CD4-positive, CD25-positive, alpha-beta regulatory T cell (primary cell): Measurements from ENCODE around the gene MARK1. TPM values are rescaled to one million over a fixed set of nuclear protein-coding genes. Genes with fewer than 3 reads are reported as not detected.

Experiments used
- ATAC-seq, 2 donors: fragments of 150-1000 bp; cut with Tn5 transposase; one replicate each; pipeline ENCODE4 v1.10.0; 2021; ENCODE audit warnings: low read depth in 2 of 2, moderate number of reproducible peaks in 2 of 2, moderate library complexity in 1 of 2
- DNase-seq, 3 donors: peaks; one replicate each; pipeline versions ENCODE4 v3.0.0 to v3.0.0-alpha.2; 2012 to 2022; ENCODE audit warnings: mixed read lengths in 1 of 3
- H3K27ac ChIP-seq: one replicate; pipeline ENCODE4 v1.7.0; 2013; ENCODE audit warnings: mild to moderate bottlenecking, low read length; ENCODE audit not compliant: insufficient read depth, poor library complexity, severe bottlenecking
- H3K27me3 ChIP-seq: one replicate; pipeline ENCODE4 v1.7.0; 2013; ENCODE audit warnings: low read length; ENCODE audit not compliant: control insufficient read depth, insufficient read depth
- H3K36me3 ChIP-seq: one replicate; pipeline ENCODE4 v1.7.0; 2013; ENCODE audit warnings: mild to moderate bottlenecking, low read length, moderate library complexity; ENCODE audit not compliant: control insufficient read depth, insufficient read depth
- H3K4me1 ChIP-seq: 2 replicates; pipeline ENCODE4 v1.7.0; 2013; ENCODE audit warnings: mild to moderate bottlenecking, low read length; ENCODE audit not compliant: insufficient read depth, control insufficient read depth, poor library complexity, severe bottlenecking
- H3K4me3 ChIP-seq: one replicate; pipeline ENCODE4 v1.7.0; 2013; ENCODE audit warnings: low read depth, mild to moderate bottlenecking, low read length, moderate library complexity
- H3K9me3 ChIP-seq, 2 experiments: 1 replicate in 1 of 2; 2 replicates in 1 of 2; pipeline ENCODE4 v1.7.0; 2013; ENCODE audit warnings: low read length in 2 of 2, mild to moderate bottlenecking in 1 of 2, moderate library complexity in 1 of 2; ENCODE audit not compliant: control insufficient read depth in 2 of 2
- H3K27ac Mint-ChIP-seq, 3 donors: one replicate each; pipeline ENCODE4 v1.8.0; 2020 to 2022; ENCODE audit warnings: mild to moderate bottlenecking in 3 of 3, mixed read lengths in 3 of 3, moderate library complexity in 2 of 3
- H3K27me3 Mint-ChIP-seq: one replicate; pipeline ENCODE4 v1.8.0; 2022; ENCODE audit warnings: mild to moderate bottlenecking, mixed read lengths
- H3K36me3 Mint-ChIP-seq: one replicate; pipeline ENCODE4 v1.8.0; 2020; ENCODE audit warnings: mixed read lengths
- H3K4me1 Mint-ChIP-seq, 4 donors: one replicate each; pipeline ENCODE4 v1.8.0; 2020 to 2022; ENCODE audit warnings: mixed read lengths in 4 of 4, mild to moderate bottlenecking in 1 of 4
- H3K4me3 Mint-ChIP-seq, 4 donors: one replicate each; pipeline ENCODE4 v1.8.0; 2020 to 2022; ENCODE audit warnings: mild to moderate bottlenecking in 4 of 4, mixed read lengths in 4 of 4, moderate library complexity in 3 of 4
- H3K9me3 Mint-ChIP-seq, 7 donors: one replicate each; pipeline ENCODE4 v1.8.0; 2020 to 2022; ENCODE audit warnings: mixed read lengths in 7 of 7, mild to moderate bottlenecking in 3 of 7, moderate library complexity in 2 of 7
- polyA plus RNA-seq, 4 donors: library from polyadenylated mRNA; unstranded; fragments of 300-500 nt; fragmentation: Illumina TruSeq; gene quantifications; one replicate each; pipeline ENCODE4 v1.2.3, GENCODE V29; 2021
- total RNA-seq: library from RNA; stranded (reverse); gene quantifications from one replicate; pipeline ENCODE4 v1.2.3, GENCODE V29; 2022

MARK1 gene
- total and polyA plus RNA-seq, 5 donors from 2014 or later = 0.05 TPM; not detected in 4

DNA sequence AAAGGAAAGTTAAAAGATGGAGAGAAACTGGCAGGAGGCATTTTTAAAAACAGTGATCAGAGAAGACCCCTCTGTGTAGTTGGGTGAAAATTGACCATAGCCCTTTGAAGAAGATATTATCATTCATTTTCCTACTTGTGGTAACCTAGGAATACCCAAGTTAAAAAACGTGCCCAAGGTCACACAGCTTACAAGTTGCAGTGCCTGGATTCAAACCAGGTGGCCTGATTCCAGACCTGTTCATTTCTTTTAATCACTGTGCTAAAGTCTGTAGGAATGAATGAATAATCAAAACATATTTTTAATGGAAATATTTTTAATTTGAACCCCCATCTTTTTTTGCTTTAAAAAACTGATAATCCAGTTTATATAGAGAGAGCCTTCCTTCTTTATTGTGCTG is 35.6 kb downstream of the MARK1 start:
- Mint-ChIP-seq H3K4me3 (no peak overlapping the region), H3K36me3 (no peaks in the 10 kb centered on the region), H3K9me3 (peaks cover 0 to 2% (median 0%) of the 10 kb centered on the region in 7 donors), H3K4me1 (no peaks in the 10 kb centered on the region), H3K27me3 (peaks cover 6% of the 10 kb centered on the region), H3K27ac (no peak overlapping the region)
- Histone ChIP-seq H3K4me1 (no peaks in the 10 kb centered on the region), H3K9me3 (no peaks in the 10 kb centered on the region), H3K27ac (no peak overlapping the region), H3K36me3 (no peaks in the 10 kb centered on the region), H3K27me3 (no peaks in the 10 kb centered on the region), H3K4me3 (no peak overlapping the region)
- DNase-seq = no peak
- ATAC-seq = no peak

DNA sequence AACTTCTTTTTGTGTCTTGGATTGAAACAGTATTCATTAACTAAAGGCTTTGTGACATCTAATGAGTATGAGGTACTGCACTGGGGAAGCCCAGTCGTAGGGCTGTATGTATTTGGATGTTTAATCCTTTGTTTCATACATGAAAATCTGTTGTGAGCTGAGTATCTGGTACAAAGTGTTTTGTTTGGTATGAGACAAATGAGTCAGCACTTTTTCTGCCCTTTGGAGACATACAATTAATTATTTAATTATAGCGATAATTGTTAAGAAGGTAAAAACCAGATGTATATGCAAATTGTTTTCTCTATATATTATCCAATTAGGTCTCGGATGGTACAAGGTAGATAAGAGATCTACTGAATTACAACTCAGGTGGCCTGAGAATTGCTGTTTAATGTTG is 36.3 kb downstream of the MARK1 start:
- DNase-seq (no peak), ATAC-seq (no peak)
- no peaks in the 10 kb centered on the region for H3K27me3 ChIP-seq
- Mint-ChIP-seq H3K27me3 (peaks cover 6% of the 10 kb centered on the region), H3K4me1 (no peaks in the 10 kb centered on the region), H3K27ac (no peak overlapping the region), H3K4me3 (no peak overlapping the region), H3K9me3 (peaks cover 0 to 2% (median 0%) of the 10 kb centered on the region in 7 donors), H3K36me3 (no peaks in the 10 kb centered on the region)
- no peak overlapping the region for H3K27ac ChIP-seq
- no peaks in the 10 kb centered on the region for H3K9me3 ChIP-seq
- no peak overlapping the region for H3K4me3 ChIP-seq
- no peaks in the 10 kb centered on the region for H3K4me1 ChIP-seq
- no peaks in the 10 kb centered on the region for H3K36me3 ChIP-seq

GRCh38 chr1:220565670-220566069 is 37.7 kb downstream of the MARK1 start:
- Histone ChIP-seq H3K4me3 (no peak overlapping the region), H3K4me1 (no peaks in the 10 kb centered on the region), H3K27me3 (no peaks in the 10 kb centered on the region), H3K9me3 (no peaks in the 10 kb centered on the region), H3K27ac (no peak overlapping the region), H3K36me3 (no peaks in the 10 kb centered on the region)
- Mint-ChIP-seq H3K9me3 (peaks cover 0 to 2% (median 0%) of the 10 kb centered on the region in 7 donors), H3K27me3 (peaks cover 6% of the 10 kb centered on the region), H3K27ac (no peak overlapping the region), H3K36me3 (no peaks in the 10 kb centered on the region), H3K4me3 (no peak overlapping the region), H3K4me1 (no peaks in the 10 kb centered on the region)
- DNase-seq = no peak
- ATAC-seq = no peak

DNA sequence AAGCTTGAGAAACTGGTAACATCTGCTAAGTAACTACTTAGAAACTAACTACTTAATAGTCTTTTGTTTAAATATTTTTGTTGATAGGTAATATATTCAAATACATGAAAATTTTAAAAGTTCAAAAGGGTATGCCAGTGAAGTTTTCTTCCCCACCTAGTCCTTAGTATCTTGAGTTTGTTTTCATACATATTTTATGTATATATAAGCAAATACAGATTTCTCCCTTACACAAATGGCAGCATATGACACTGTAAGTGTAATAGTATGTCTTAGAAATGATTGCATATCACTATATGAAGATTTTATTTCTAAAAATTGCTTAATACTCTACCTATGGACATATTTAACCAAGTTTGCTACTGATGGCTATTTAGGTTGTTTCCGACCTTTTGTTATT is 38.9 kb downstream of the MARK1 start:
- no peak overlapping the region for H3K4me3 Mint-ChIP-seq

GRCh38 chr1:220572416-220572815 is 44.5 kb downstream of the MARK1 start:
- peaks cover 5 to 13% of the 10 kb centered on the region in 2 experiments for H3K9me3 ChIP-seq
- no peak for ATAC-seq
- no peak overlapping the region for H3K4me3 Mint-ChIP-seq
- no peaks in the 10 kb centered on the region for H3K4me1 Mint-ChIP-seq
- H3K9me3 Mint-ChIP-seq = peaks cover 0 to 17% (median 2%) of the 10 kb centered on the region in 7 donors
- H3K36me3 ChIP-seq = no peaks in the 10 kb centered on the region
- no peak overlapping the region for H3K4me3 ChIP-seq
- no peaks in the 10 kb centered on the region for H3K27me3 Mint-ChIP-seq
- no peaks in the 10 kb centered on the region for H3K36me3 Mint-ChIP-seq
- no peak overlapping the region for H3K27ac Mint-ChIP-seq
- no peaks in the 10 kb centered on the region for H3K4me1 ChIP-seq
- H3K27ac ChIP-seq = no peak overlapping the region
- H3K27me3 ChIP-seq = no peaks in the 10 kb centered on the region
- DNase-seq = no peak

More for the DNA sequence above, 38.9 kb downstream of the MARK1 start:
- ATAC-seq = no peak
- H3K9me3 ChIP-seq = no peaks in the 10 kb centered on the region
- H3K4me1 Mint-ChIP-seq = no peaks in the 10 kb centered on the region
- H3K9me3 Mint-ChIP-seq = peaks cover 0 to 3% (median 0%) of the 10 kb centered on the region in 7 donors
- H3K4me1 ChIP-seq = no peaks in the 10 kb centered on the region
- H3K27ac ChIP-seq = no peak overlapping the region
- H3K36me3 ChIP-seq = no peaks in the 10 kb centered on the region
- no peak for DNase-seq
- no peak overlapping the region for H3K27ac Mint-ChIP-seq
- no peaks in the 10 kb centered on the region for H3K27me3 ChIP-seq
- H3K27me3 Mint-ChIP-seq = peaks cover 6% of the 10 kb centered on the region
- no peak overlapping the region for H3K4me3 ChIP-seq
- H3K36me3 Mint-ChIP-seq = no peaks in the 10 kb centered on the region

DNA sequence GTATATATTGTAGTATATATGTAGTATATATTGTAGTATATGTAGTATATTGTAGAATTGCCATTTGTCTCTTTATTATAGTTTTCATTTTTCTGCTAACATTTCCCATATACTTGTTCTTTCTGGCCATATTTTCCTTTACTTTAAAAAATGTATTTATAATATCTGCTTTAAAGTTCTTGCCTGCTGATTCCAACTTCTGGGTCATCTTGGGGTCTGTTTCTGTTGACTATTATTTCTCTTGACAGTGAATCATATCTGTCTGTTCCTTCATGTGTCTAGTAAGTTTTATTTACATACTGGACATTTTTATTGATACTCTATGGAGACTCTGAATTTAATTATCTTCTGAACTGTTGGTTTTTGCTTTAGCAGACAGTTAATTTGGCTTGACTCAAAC is 45.9 kb downstream of the MARK1 start:
- Mint-ChIP-seq H3K36me3 (no peaks in the 10 kb centered on the region), H3K27ac (no peak overlapping the region), H3K4me1 (no peaks in the 10 kb centered on the region), H3K9me3 (peaks cover 0 to 17% (median 2%) of the 10 kb centered on the region in 7 donors), H3K27me3 (no peaks in the 10 kb centered on the region), H3K4me3 (no peak overlapping the region)
- Histone ChIP-seq H3K36me3 (no peaks in the 10 kb centered on the region), H3K27ac (no peak overlapping the region), H3K4me3 (no peak overlapping the region), H3K4me1 (no peaks in the 10 kb centered on the region), H3K27me3 (no peaks in the 10 kb centered on the region), H3K9me3 (peaks cover 5 to 13% of the 10 kb centered on the region in 2 experiments)
- ATAC-seq (no peak), DNase-seq (no peak)

GRCh38 chr1:220575718-220576497 is 48.0 kb downstream of the MARK1 start:
- no peak for ATAC-seq
- H3K4me3 Mint-ChIP-seq = no peak overlapping the region

GRCh38 chr1:220577926-220578325 is 50.0 kb downstream of the MARK1 start:
- H3K27me3 Mint-ChIP-seq = peaks cover 7% of the 10 kb centered on the region
- Histone ChIP-seq H3K4me3 (no peak overlapping the region), H3K27me3 (no peaks in the 10 kb centered on the region), H3K9me3 (peaks cover 5 to 13% of the 10 kb centered on the region in 2 experiments), H3K36me3 (no peaks in the 10 kb centered on the region), H3K4me1 (no peaks in the 10 kb centered on the region), H3K27ac (no peak overlapping the region)
- H3K4me1 Mint-ChIP-seq = no peaks in the 10 kb centered on the region
- DNase-seq (no peak), ATAC-seq (no peak)
- H3K27ac Mint-ChIP-seq = no peak overlapping the region
- peaks cover 0 to 16% (median 2%) of the 10 kb centered on the region in 7 donors for H3K9me3 Mint-ChIP-seq
- H3K36me3 Mint-ChIP-seq = no peaks in the 10 kb centered on the region
- H3K4me3 Mint-ChIP-seq = no peak overlapping the region

More at GRCh38 chr1:220575718-220576497, 48.0 kb downstream of the MARK1 start:
- Histone ChIP-seq H3K27ac (no peak overlapping the region), H3K4me3 (no peak overlapping the region), H3K4me1 (no peaks in the 10 kb centered on the region), H3K27me3 (no peaks in the 10 kb centered on the region), H3K36me3 (no peaks in the 10 kb centered on the region), H3K9me3 (peaks cover 5 to 13% of the 10 kb centered on the region in 2 experiments)
- no peaks in the 10 kb centered on the region for H3K27me3 Mint-ChIP-seq
- peaks cover 0 to 17% (median 2%) of the 10 kb centered on the region in 7 donors for H3K9me3 Mint-ChIP-seq
- no peak overlapping the region for H3K27ac Mint-ChIP-seq
- H3K36me3 Mint-ChIP-seq = no peaks in the 10 kb centered on the region
- H3K4me1 Mint-ChIP-seq = no peaks in the 10 kb centered on the region
- DNase-seq = no peak
